CD14-positive monocyte (primary cell): ENCODE results near the gene BLMH. TPM values are rescaled to one million over a fixed set of nuclear protein-coding genes. Genes with fewer than 3 reads are reported as not detected.

Experiments
- DNase-seq, 3 donors: peaks; one replicate each; pipeline ENCODE4 v3.0.0-alpha.2; 2011 to 2022
- H2AFZ ChIP-seq: 2 replicates; pipeline ENCODE4 v1.6.0; 2012; ENCODE audit warnings: mild to moderate bottlenecking, low read depth, low read length, inconsistent platforms; ENCODE audit not compliant: insufficient read depth, poor library complexity, severe bottlenecking
- H3K27ac ChIP-seq, 2 donors: 1 replicate in 1 of 2; 2 replicates in 1 of 2; pipeline ENCODE4 v1.5.1; 2012 to 2013; ENCODE audit warnings: low read length in 2 of 2, control low read depth in 1 of 2, inconsistent platforms in 1 of 2, low read depth in 1 of 2, mild to moderate bottlenecking in 1 of 2
- H3K27me3 ChIP-seq, 2 donors: one replicate each; pipeline versions ENCODE4 v1.6.0 to v1.6.1; 2011 to 2013; ENCODE audit warnings: low read length in 2 of 2; ENCODE audit not compliant: control insufficient read depth in 2 of 2, insufficient read depth in 2 of 2
- H3K36me3 ChIP-seq, 2 donors: replicated peaks in 1 of 2; 1 replicate in 1 of 2; 2 replicates in 1 of 2; pipeline versions ENCODE4 v1.5.1 to v1.6.1; 2012 to 2013; ENCODE audit warnings: low read length in 2 of 2, control low read depth in 1 of 2, inconsistent platforms in 1 of 2, mild to moderate bottlenecking in 1 of 2; ENCODE audit not compliant: insufficient read depth in 2 of 2, control insufficient read depth in 1 of 2
- H3K4me1 ChIP-seq, 2 donors: 1 replicate in 1 of 2; 2 replicates in 1 of 2; pipeline versions ENCODE4 v1.5.1 to v1.6.1; 2012 to 2013; ENCODE audit warnings: low read length in 2 of 2, control low read depth in 1 of 2, inconsistent platforms in 1 of 2, mild to moderate bottlenecking in 1 of 2, moderate library complexity in 1 of 2; ENCODE audit not compliant: insufficient read depth in 2 of 2, control insufficient read depth in 1 of 2
- H3K4me2 ChIP-seq: replicated peaks from 2 replicates; pipeline ENCODE3; 2012; ENCODE audit warnings: low read length, moderate library complexity, mild to moderate bottlenecking; ENCODE audit not compliant: poor library complexity, severe bottlenecking; ENCODE audit errors: extremely low read depth
- H3K4me3 ChIP-seq, 3 experiments: fragments of 200-600 bp in 1 of 3; sonication (generic) in 1 of 3; replicated peaks in 1 of 3; 1 replicate in 2 of 3; 2 replicates in 1 of 3; pipeline ENCODE4 v1.5.1; 2011 to 2013; ENCODE audit warnings: low read length in 3 of 3, mild to moderate bottlenecking in 3 of 3, control low read depth in 2 of 3, low read depth in 2 of 3, inconsistent platforms in 1 of 3, moderate library complexity in 1 of 3
- H3K79me2 ChIP-seq: 2 replicates; pipeline ENCODE4 v1.6.0; 2012; ENCODE audit warnings: mild to moderate bottlenecking, control low read depth, inconsistent platforms, low read length, moderate library complexity; ENCODE audit not compliant: insufficient read depth
- H3K9ac ChIP-seq: 2 replicates; pipeline ENCODE4 v1.6.0; 2017; ENCODE audit warnings: low read length, mild to moderate bottlenecking; ENCODE audit not compliant: insufficient read depth, poor library complexity, severe bottlenecking
- H3K9me3 ChIP-seq, 2 donors: replicated peaks in 1 of 2; 1 replicate in 1 of 2; 2 replicates in 1 of 2; pipeline versions ENCODE4 v1.5.1 to v1.6.1; 2012 to 2013; ENCODE audit warnings: low read length in 2 of 2, control low read depth in 1 of 2; ENCODE audit not compliant: control insufficient read depth in 1 of 2, insufficient read depth in 1 of 2
- H4K20me1 ChIP-seq: 2 replicates; pipeline ENCODE4 v1.6.0; 2012; ENCODE audit warnings: mild to moderate bottlenecking, low read length, control low read depth, moderate library complexity; ENCODE audit not compliant: insufficient read depth
- H3K27ac Mint-ChIP-seq, 7 donors: one replicate each; pipeline ENCODE4 v1.8.0; 2020; ENCODE audit warnings: mild to moderate bottlenecking in 7 of 7, mixed read lengths in 7 of 7, moderate library complexity in 6 of 7, inconsistent platforms in 2 of 7
- H3K27me3 Mint-ChIP-seq, 3 donors: one replicate each; pipeline ENCODE4 v1.8.0; 2021 to 2022; ENCODE audit warnings: low read depth in 3 of 3, mild to moderate bottlenecking in 3 of 3, mixed read lengths in 3 of 3, moderate library complexity in 3 of 3, inconsistent platforms in 1 of 3
- H3K36me3 Mint-ChIP-seq, 2 donors: one replicate each; pipeline ENCODE4 v1.8.0; 2020; ENCODE audit warnings: mixed read lengths in 2 of 2, inconsistent platforms in 1 of 2, mild to moderate bottlenecking in 1 of 2
- H3K4me1 Mint-ChIP-seq: one replicate; pipeline ENCODE4 v1.8.0; 2020; ENCODE audit warnings: mild to moderate bottlenecking, mixed read lengths
- H3K4me3 Mint-ChIP-seq, 2 donors: one replicate each; pipeline ENCODE4 v1.8.0; 2020; ENCODE audit warnings: mild to moderate bottlenecking in 2 of 2, mixed read lengths in 2 of 2, moderate library complexity in 1 of 2
- H3K9me3 Mint-ChIP-seq, 7 donors: one replicate each; pipeline ENCODE4 v1.8.0; 2020 to 2022; ENCODE audit warnings: mixed read lengths in 7 of 7, mild to moderate bottlenecking in 6 of 7, moderate library complexity in 6 of 7, inconsistent platforms in 2 of 7
- WGBS: methylation state at CpG from one replicate; pipeline ENCODE4 v1.1.5; 2013; ENCODE audit warnings: missing lambda C conversion rate; ENCODE audit not compliant: insufficient coverage; 5-methylcytosine and 5-hydroxymethylcytosine counted together
- intact Hi-C, 2 donors: fragments of 100-400 bp; cut with micrococcal nuclease; formaldehyde crosslinking; loops; one replicate each; pipeline versions ENCODE4 v1.15.0 to v1.15.1; 2023
- polyA plus RNA-seq, 3 donors: library from polyadenylated mRNA; depleted of rRNA in 1 of 3; unstranded in 2 of 3; stranded (reverse) in 1 of 3; fragments of 300-500 nt in 2 of 3; fragments of >200 nt in 1 of 3; fragmentation: Illumina TruSeq in 2 of 3; gene quantifications; 1 replicate in 2 of 3; 2 replicates in 1 of 3; pipeline ENCODE4 v1.2.3, GENCODE V29; 2012 to 2021
- TF ChIP-seq, protein P1 (sequence below): fragments of 200-600 bp; IDR thresholded peaks from one replicate; pipeline ENCODE4 v1.8.0; 2022; ENCODE audit warnings: antibody characterized with exemption, mild to moderate bottlenecking

BLMH gene
- polyA plus RNA-seq, 3 donors = 6.6 to 10.8 (median 10.4) TPM

DNA sequence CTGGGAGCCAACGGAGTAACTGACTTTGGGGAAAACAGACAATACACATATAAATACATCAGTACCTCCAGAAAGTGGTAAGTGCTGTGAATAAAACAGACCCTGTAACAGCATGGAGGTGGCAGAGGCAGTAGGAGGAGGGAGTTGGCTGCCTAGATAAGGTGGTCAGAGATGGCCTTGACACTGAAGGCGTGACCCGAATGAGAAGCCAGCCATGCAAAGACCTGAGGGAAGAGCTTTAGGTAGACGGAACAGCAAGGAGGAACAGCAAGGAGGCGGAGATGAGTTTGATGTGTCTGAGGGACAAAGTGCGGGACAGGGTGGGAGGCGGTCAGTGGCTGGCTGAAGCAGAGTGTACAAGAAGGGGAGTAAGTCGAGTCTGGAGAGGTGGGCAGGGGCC is 48.2 kb downstream of the BLMH start:
- Histone ChIP-seq H3K4me2 (no peak overlapping the region), H3K27me3 (peaks cover 3 to 13% of the 10 kb centered on the region in 2 donors), H3K4me1 (no peaks in the 10 kb centered on the region), H3K9ac (no peak overlapping the region), H4K20me1 (no peaks in the 10 kb centered on the region), H3K27ac (no peak overlapping the region), H2AFZ (no peak overlapping the region), H3K36me3 (peaks cover 15 to 21% of the 10 kb centered on the region in 2 donors), H3K4me3 (no peak overlapping the region), H3K79me2 (no peaks in the 10 kb centered on the region), H3K9me3 (peaks cover 0 to 3% of the 10 kb centered on the region in 2 donors)
- Mint-ChIP-seq H3K9me3 (peaks cover 0 to 14% (median 8%) of the 10 kb centered on the region in 7 donors), H3K27ac (no peak overlapping the region), H3K36me3 (peaks cover 23 to 24% of the 10 kb centered on the region in 2 donors), H3K4me3 (no peak overlapping the region), H3K4me1 (peaks cover 2% of the 10 kb centered on the region), H3K27me3 (peaks cover 9 to 20% (median 20%) of the 10 kb centered on the region in 3 donors)
- TF ChIP-seq, protein P1, sequence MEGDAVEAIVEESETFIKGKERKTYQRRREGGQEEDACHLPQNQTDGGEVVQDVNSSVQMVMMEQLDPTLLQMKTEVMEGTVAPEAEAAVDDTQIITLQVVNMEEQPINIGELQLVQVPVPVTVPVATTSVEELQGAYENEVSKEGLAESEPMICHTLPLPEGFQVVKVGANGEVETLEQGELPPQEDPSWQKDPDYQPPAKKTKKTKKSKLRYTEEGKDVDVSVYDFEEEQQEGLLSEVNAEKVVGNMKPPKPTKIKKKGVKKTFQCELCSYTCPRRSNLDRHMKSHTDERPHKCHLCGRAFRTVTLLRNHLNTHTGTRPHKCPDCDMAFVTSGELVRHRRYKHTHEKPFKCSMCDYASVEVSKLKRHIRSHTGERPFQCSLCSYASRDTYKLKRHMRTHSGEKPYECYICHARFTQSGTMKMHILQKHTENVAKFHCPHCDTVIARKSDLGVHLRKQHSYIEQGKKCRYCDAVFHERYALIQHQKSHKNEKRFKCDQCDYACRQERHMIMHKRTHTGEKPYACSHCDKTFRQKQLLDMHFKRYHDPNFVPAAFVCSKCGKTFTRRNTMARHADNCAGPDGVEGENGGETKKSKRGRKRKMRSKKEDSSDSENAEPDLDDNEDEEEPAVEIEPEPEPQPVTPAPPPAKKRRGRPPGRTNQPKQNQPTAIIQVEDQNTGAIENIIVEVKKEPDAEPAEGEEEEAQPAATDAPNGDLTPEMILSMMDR = no peak
- WGBS = 91% methylated on average over 7 of the region's 8 CpGs
- intact Hi-C loops = loop anchor here in 1 of 2 donors (10.0 kb wide), 1 partner anchor 59 kb away; no protein-coding TSS in a partner anchor
- DNase-seq = no peak

DNA sequence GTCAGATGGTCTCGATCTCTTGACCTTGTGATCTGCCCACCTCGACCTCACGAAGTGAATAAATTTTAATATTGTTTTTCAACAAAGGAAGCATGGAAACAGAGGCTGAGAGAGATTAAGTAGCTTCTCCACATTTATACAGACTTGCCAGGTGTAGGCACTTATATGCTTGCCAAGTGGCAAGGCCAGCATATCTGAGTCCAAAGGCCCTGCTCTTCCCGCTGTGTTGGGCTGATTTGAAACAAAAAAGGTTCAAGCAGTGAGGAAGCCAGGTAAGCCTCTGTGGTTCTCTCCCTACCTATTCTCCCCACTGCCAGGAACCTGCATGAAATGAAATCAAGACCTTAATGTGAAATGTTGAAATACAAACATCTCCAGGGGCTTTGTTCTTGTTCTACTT is 48.7 kb downstream of the BLMH start:
- no CpG with 5 or more reads among the region's 4 CpGs for WGBS
- H3K27me3 Mint-ChIP-seq = peaks cover 15 to 26% (median 26%) of the 10 kb centered on the region in 3 donors
- H3K4me1 Mint-ChIP-seq = peaks cover 7% of the 10 kb centered on the region
- peaks cover 3% of the 10 kb centered on the region in 2 donors for H3K9me3 ChIP-seq
- no peaks in the 10 kb centered on the region for H3K79me2 ChIP-seq
- no peak overlapping the region for H3K4me2 ChIP-seq
- TF ChIP-seq, protein P1 = no peak
- no peaks in the 10 kb centered on the region for H4K20me1 ChIP-seq
- H3K4me3 ChIP-seq = no peak overlapping the region
- peaks cover 5 to 18% of the 10 kb centered on the region in 2 donors for H3K27me3 ChIP-seq
- peaks cover 18 to 19% of the 10 kb centered on the region in 2 donors for H3K36me3 Mint-ChIP-seq
- H3K9ac ChIP-seq = no peak overlapping the region
- no peak overlapping the region for H3K4me3 Mint-ChIP-seq
- intact Hi-C loops = loop anchor here in 1 of 2 donors (10.0 kb wide), 1 partner anchor 58 kb away; no protein-coding TSS in a partner anchor
- H3K4me1 ChIP-seq = peaks cover 0 to 2% of the 10 kb centered on the region in 2 donors
- peaks cover 9 to 16% of the 10 kb centered on the region in 2 donors for H3K36me3 ChIP-seq
- no peak overlapping the region for H3K27ac Mint-ChIP-seq
- H3K9me3 Mint-ChIP-seq = peaks cover 0 to 17% (median 8%) of the 10 kb centered on the region in 7 donors
- H2AFZ ChIP-seq = no peak overlapping the region
- no peak overlapping the region for H3K27ac ChIP-seq
- DNase-seq = no peak
